ENCODE data around the gene HES1.
"Not testable (repeated sequence)": the region's sequence is repeated elsewhere in the genome, so short reads cannot be mapped to it uniquely, and the experiment has no call there.

Gene HES1, protein sequence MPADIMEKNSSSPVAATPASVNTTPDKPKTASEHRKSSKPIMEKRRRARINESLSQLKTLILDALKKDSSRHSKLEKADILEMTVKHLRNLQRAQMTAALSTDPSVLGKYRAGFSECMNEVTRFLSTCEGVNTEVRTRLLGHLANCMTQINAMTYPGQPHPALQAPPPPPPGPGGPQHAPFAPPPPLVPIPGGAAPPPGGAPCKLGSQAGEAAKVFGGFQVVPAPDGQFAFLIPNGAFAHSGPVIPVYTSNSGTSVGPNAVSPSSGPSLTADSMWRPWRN

DNA sequence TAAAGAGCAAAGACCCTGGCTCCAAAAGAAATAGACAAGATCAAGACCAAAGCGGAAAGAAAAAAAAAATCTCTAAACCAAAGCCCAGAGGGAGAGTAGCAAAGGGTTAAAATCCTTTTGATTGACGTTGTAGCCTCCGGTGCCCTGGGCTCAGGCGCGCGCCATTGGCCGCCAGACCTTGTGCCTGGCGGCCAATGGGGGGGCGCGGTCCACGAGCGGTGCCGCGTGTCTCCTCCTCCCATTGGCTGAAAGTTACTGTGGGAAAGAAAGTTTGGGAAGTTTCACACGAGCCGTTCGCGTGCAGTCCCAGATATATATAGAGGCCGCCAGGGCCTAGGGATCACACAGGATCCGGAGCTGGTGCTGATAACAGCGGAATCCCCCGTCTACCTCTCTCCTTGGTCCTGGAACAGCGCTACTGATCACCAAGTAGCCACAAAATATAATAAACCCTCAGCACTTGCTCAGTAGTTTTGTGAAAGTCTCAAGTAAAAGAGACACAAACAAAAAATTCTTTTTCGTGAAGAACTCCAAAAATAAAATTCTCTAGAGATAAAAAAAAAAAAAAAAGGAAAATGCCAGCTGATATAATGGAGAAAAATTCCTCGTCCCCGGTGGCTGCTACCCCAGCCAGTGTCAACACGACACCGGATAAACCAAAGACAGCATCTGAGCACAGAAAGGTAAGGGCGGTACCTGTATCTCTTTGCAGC lies at the start of gene HES1:
TSS of gene HES1 (plus strand) at position 343 of the 713 bp plus-strand sequence. CDS start at position 576, 233 bp downstream.
- in situ Hi-C loops (cut with MboI; ENCODE audit: low sequenced_read_pairs): no loop called here

DNA sequence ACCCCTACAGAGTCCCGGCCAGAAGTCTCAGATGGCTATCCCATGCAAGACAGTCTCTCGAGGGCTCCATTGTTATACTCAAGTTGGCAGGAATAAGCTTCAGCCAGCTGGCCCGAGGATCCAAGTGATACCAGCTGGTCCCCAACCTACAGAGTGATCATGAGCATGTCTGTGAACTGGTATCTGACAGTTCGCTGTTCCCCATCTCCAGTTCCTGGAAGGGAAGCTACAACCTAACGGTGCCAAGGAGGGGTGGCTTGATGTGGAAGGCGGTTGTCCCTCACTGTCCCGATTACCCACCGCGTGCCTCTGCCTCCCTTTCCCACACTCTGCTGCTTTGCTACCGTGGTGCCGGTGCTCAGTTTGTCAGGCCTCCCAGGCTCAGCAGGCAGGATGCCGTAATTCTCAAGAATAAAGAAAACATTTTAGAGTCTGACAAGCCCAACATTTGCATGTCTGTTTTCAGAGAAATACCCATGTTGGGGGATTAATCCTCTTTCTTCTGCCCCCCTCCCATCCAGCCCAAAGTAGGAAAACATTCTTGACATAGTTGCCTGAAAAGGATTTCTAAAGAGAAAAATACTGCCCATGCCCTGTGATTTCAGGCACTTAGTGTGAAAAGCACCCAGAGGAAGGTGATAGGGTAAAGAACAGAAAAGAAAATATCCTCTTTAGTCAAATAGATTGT lies 49.4 kb upstream of the HES1 start:
- in situ Hi-C loops (cut with MboI; ENCODE audit: low sequenced_read_pairs): no loop called here

DNA sequence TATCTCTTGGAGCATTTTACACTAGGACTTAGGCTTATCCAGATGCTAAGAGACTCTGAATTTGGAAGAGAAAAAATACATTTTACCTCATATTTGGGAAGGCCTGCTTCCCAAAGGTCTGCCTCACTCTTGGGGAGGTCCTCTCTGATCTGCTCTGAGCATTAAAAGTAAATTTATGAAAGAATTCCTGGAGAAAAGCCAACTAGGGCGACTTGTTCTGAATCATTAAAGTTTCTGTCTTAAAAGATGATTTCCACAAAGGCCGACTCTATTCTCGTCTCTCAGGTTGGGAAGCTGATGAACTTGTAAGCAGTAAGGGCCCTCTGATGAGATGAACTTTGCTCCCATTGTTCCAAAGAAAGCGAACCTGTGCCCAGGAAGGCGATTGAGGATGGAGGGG lies 48.7 kb upstream of the HES1 start:
- in situ Hi-C loops (cut with MboI; ENCODE audit: low sequenced_read_pairs): no loop called here

DNA sequence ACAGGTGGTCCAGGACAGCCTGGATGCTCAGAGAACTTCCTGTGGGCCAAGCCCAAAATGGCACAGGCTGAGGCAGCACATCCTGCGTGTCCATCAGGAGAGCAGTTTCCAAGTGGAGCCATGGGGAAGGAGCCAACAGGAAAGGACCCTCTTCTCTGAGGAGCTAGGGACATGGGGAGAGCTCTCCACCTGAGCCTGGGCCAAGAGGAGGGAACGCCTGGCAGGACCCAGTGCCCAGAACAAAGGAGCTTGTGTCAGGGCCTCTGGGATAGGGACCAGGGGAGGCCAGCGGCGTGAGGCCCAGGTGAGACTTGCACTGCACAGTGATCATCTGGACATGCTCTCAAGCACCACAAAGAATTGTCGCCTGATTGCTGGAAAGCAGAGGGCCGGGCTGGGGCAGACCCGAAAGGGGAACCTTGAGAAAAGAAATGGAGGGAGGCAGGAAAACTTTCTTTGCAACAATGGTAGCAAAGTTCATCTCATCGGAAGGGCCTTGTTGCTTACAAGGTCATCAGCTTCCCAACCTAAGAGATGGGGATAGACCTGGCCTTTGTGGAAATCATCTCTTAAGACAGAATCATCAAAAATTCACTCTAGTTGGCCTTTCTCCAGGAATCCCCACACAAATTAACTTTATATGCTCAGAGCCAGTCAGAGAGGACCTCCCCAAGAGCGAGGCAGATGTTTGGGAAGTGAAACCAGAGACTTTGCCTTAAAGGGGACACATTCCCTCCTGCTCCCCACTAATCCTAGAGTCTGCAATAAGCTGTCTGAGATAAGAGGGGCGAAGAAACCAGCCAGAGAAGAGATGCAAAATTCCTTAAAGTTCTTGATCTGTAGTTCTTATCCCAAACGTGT lies 47.7 kb upstream of the HES1 start:
- in situ Hi-C loops (cut with MboI; ENCODE audit: low sequenced_read_pairs): no loop called here

DNA sequence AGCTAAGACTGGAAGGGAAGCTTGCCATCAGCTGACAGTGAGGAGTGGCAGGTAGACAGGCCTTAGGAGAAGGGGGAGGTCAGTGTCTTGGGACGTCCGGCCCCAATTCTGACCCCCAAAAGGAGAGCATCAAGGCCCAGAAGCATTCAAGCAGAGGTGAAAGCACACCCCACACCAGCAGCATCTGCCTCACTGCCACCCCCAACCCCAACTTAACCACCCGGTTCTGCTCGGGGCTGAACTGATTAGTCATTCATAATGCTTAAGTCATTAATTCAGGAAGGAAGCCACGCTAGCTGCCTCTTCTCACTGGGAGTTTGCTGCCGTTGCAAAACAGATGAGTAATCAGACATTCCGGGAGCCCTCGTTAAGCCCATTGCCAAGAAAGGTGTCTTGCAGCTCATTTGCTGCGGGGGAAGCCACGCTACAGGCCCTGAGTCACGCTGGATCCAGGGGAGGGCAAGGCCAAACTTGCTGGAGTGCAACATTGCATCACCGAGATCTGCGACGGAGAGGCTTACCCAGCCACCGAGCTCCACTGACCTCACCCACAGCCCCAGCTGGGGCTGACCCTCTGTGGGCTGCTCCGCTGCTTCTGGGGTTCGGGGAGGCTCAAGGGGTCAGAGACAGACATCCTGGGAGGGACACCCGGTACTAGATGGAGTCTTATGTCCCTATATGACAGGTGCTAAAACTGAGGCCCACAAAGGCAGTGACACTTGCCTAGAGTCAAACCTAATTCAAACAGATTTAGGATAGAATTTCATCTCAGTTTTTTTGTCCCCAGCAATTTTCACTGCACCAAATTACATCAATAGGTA lies 46.4 kb upstream of the HES1 start:
- in situ Hi-C loops (cut with MboI; ENCODE audit: low sequenced_read_pairs): no loop called here

DNA sequence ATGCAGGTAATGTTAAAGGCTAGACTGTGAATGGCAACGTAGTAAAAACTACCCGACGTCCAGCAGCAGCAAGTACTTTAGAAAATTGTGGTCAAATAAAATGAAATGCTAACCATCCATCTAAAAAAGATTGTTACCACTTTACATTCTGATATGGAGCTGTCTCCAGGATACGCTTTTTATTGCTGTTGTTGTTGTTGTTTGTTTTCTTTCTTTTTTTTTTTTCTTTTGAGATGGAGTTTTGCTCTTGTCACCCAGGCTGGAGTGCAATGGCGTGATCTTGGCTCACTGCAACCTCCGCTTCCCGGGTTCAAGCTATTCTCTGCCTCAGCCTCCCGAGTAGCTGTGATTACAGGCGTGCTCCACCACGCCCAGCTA lies 45.8 kb upstream of the HES1 start:
- in situ Hi-C loops (cut with MboI; ENCODE audit: low sequenced_read_pairs): not testable (repeated sequence)

DNA sequence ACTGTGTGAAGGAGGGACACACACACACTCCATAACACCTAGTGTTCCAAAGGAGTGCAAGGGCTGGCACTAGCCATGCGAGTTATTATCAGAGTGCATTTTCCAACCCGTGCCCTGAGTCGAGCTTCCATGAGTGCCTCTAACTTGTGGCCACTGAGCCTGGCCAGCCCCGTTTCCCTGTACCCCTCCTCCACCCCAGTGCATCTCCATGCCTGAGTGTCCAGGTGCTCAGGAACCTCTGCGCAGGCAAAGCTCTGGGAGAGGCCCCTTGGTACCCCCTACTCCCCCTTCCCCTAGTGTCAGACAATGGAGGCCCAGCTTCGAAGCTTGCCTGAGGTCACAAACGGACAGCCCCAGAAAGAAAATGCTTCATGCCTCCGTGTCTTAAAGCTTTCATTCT lies 45.2 kb upstream of the HES1 start:
- in situ Hi-C loops (cut with MboI; ENCODE audit: low sequenced_read_pairs): no loop called here

DNA sequence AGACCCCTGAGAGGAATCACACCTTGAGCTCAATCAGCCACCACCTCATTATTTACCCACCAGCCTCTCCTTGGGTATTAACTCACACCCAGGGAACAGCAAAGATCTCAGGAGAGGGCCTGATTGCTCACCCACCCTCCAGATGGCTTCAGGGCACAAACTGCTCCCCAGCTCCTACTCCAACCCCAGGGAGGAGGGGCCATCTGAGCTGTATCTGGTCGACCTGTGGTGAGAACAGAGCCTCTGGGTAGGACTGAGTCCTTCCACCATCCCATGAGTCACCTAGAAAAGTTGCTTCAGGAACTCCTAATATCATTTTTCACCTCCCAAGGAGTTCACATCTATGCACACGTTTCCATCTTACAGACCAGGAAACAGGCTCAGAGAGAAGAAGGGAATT lies 44.8 kb upstream of the HES1 start:
- in situ Hi-C loops (cut with MboI; ENCODE audit: low sequenced_read_pairs): no loop called here

DNA sequence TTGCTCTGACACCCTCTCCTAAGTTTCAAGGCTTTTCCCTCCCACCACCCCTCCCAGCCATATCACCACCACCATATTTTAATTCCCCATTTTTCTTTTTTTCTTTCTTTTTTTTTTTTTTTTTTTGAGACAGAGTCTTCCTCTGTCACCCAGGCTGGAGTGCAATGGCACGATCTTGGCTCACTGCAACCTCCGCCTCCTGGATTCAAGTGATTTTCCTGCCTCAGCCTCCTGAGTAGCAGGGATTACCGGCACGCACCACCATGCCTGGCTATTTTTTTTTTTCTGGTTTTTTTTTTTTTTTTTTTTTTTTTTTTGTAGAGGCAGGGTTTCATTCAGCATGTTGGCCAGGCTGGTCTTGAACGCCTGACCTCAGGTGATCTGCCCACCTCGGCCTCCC lies 44.1 kb upstream of the HES1 start:
- in situ Hi-C loops (cut with MboI; ENCODE audit: low sequenced_read_pairs): not testable (repeated sequence)

DNA sequence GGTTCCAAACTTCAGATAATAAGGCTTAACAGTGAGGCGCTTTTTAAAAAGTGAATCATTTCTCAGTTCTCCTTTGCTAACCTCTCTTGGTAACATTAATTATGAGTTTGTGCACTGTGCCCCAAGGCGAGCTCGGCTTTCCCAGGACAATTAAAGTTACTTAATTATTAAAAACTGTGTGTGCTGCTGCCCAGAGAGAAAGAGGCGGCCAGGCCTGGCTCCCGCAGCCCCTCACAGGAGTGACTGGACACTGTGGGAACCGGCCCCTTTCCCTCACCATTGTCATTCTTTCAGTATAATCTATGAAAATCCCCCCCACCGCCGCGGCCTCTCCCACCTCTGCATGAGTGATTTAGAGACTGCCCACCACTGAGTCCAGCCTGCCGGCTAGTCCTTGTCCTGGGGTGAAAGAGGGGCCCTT lies 43.1 kb upstream of the HES1 start:
- in situ Hi-C loops (cut with MboI; ENCODE audit: low sequenced_read_pairs): no loop called here

DNA sequence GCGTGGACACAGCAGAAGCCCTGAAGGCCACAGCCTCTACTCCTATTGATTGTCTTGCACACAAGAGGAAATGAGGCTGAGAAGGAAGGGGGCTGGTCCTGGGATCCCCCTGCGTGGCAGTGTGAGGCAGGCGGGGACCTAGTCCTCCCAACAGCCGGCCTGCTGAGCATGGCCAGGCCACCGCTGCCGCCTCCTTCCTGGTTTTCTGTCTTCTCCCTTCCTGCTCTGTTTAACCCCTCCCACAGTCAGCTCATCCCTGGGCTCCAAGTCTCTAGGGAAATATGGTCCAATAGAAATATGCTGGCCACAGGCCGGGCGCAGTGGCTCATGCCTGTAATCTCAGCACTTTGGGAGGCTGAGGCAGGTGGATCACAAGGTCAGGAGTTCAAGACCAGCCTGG lies 42.1 kb upstream of the HES1 start:
- in situ Hi-C loops (cut with MboI; ENCODE audit: low sequenced_read_pairs): no loop called here

DNA sequence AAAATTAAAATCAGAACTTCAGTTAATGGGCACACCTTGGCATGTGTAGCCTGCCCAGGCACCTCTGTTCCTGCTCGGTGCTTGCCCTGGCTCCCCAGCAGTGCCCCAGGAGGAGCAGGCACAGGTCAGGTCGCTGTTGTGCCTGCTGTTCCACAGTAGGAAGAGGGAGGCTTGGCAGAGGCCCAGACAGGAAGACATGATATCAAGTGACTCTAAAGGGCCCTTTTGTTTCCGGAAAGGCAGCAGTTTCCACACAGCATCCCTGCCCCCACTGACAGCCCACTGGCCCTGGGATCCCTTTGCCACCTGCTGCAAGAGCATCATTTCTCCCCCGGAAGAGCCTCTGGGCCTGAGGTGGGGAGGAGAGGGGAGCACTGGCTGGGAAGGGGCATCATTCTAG lies 40.5 kb upstream of the HES1 start:
- in situ Hi-C loops (cut with MboI; ENCODE audit: low sequenced_read_pairs): no loop called here

DNA sequence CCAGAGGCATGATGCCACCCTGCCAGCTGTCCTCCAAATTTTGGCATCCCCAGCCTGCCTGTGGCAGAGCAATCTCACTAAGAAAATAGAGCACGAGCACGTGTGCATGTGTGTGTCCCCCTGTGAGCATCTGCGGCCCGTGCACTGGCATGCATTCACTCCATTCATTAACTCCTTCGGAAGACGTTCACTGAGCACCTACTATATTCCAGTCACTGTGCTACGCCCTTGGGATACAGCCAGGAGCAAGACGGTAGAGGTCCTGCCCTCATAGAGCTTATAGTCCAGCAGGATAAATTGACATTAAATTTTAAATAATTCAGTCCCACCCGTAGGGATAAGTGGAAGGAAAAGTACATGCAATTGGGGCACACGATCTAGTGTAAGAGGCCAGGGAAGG lies 40.0 kb upstream of the HES1 start:
- in situ Hi-C loops (cut with MboI; ENCODE audit: low sequenced_read_pairs): no loop called here

DNA sequence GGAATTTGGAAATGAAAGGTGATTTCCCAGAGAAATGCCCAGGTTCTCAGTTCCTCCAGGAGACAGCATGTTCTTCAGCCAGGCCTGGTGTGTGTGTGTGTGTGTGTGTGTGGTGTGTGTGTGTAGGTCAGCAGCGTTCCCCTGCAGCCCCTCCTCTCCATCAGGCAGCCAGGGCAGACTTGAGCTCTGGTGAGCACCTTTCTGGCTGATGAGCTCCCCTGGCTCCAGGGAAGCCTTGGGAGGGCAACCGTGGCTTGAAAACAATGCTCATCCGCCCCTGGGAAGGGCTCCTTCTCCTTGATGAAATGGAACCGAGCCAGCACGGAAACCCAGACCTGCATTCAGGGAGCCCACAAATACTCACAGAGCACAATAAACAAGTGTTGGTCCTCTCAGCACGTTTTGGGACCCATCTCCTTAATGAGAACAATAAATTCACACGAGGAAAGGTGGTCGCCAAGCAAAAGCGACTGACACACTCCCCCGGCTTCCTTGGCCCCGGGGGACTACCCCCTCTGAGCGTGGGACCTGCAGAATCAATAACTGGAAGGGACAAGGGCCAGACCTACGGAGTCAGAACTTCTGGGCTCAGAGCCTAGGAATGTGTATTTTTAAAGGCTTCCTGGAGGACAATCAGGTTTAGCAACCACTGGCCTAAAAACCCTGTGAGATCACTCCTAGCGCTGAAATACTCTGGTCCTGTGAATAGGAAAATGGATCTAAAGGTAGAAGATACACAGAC lies 38.6 kb upstream of the HES1 start:
- in situ Hi-C loops (cut with MboI; ENCODE audit: low sequenced_read_pairs): no loop called here

DNA sequence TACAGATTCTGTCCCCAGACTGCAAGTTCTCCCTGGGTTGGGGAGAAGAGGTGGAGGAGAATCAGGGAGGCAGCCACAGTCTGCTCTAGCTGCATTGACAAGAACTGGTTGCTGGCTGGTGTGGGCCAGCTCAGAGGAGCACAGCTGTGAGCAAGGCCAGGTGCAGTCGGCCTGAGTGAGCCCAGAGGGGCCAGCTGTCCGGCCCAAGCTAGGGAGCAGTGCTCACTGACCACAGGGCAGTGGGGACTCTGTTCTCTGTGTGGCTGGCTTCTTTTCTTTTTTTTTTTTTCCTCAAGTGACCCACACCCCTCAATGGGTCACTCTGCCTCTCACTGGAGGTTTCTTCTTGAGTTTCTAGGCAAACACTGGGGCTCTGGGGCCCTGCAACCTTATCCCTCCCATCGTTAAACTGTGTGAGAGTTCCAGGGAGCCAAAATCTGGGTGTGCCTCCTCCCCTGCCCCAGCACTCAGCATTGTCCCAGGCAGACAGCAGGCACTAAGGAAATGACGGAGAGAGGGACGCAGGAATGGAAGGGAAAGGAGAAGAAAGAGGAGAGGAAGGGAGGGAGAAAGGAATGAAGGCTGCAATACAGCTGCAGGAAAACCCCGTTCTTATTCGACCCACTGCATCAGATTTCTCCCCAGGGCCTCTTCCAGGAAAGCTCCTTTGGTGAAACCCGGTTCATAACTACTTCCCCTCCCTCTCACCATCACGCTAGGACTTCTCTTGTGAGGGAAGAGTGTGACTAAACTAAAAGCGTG lies 37.7 kb upstream of the HES1 start:
- in situ Hi-C loops (cut with MboI; ENCODE audit: low sequenced_read_pairs): no loop called here

DNA sequence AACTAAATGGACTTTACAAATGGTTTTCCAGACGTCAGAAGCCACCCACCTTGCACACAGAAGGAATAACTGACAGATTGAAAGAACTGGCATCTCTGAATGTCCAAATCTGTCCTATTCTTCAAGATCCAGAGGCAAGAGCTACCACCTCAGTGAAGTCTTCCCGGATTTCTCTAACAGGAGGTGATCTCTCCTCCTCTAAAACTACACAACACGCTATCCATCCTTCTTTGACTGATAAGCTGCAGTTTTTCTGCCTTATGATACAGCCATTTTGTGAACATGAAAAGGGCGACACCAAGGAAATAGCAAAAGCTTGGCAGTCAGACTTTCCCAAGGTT lies 37.1 kb upstream of the HES1 start:
- in situ Hi-C loops (cut with MboI; ENCODE audit: low sequenced_read_pairs): no loop called here

DNA sequence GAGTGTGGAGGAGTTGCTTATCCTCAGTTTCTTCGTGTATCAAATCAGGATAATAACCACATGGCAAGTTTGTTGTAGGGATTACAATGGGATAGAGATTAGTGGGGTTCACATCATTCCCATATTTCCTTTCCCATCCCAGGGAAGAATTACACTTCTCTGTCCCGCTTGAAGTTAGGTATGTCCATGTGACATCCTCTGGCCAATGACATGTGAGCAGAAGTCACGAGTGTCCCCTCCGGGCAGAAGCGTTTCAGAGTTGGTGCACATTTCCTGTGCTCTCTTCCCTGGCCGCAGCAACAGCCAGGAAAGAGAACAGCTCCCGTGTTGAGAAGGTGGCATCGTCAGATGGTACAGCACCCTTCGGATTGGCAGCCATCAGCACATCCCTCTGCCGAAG lies 36.7 kb upstream of the HES1 start:
- in situ Hi-C loops (cut with MboI; ENCODE audit: low sequenced_read_pairs): no loop called here

DNA sequence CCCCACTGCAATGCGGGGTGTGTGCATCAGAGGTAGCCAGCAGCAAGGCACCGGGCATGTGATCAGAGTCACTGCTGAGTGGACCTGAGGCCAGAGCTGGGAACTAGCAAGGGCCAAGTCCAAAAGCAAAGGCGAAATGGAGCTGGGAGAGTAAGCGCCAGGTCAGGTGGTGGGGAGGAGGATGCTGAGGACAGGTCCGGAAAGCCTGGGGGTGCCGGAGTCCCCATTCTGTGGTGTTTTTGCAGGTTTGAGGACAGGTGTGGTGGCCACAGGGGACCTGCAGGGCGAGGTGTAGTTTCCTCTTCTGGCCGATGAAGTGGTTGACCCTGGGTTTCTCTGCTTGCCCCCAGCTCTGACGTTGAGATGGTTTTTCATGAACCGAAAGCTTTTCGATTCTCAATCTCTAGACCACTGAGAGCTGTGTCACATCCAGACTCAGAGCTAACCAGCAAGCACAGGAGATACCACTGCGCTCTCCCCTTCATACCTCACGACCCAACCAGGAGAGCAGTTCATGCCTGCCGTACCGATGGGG lies 35.0 kb upstream of the HES1 start:
- in situ Hi-C loops (cut with MboI; ENCODE audit: low sequenced_read_pairs): no loop called here

Measured in hTERT RPE-1 (cell line).